Neural cell (in vitro differentiated cells): Measurements from ENCODE around the gene RLF.

ENCODE experiments used
- CTCF ChIP-seq: fragments of 450-650 bp; IDR thresholded peaks from 2 replicates; pipeline ENCODE4 v1.5.1; 2014; ENCODE audit warnings: antibody characterized with exemption, mild to moderate bottlenecking, moderate library complexity; ENCODE audit not compliant: poor library complexity, severe bottlenecking
- EP300 ChIP-seq: fragments of 450-650 bp; conservative IDR thresholded peaks from 2 replicates; pipeline ENCODE4 v1.6.1; 2014; ENCODE audit warnings: antibody characterized with exemption, mild to moderate bottlenecking, moderate library complexity; ENCODE audit not compliant: poor library complexity, severe bottlenecking
- EZH2 ChIP-seq: fragments of 200-600, 300-800 bp; shearing (Covaris generic), sonication (generic); IDR thresholded peaks from 2 replicates; pipeline ENCODE4 v1.6.1; 2014; ENCODE audit warnings: antibody characterized with exemption, low read length, borderline replicate concordance, mild to moderate bottlenecking; ENCODE audit not compliant: insufficient read depth, poor library complexity, severe bottlenecking
- MXI1 ChIP-seq: fragments of 450-650 bp; conservative IDR thresholded peaks from 2 replicates; pipeline ENCODE4 v1.6.1; 2014; ENCODE audit warnings: antibody characterized with exemption, mild to moderate bottlenecking; ENCODE audit not compliant: poor library complexity, severe bottlenecking
- POLR2AphosphoS5 ChIP-seq: IDR thresholded peaks from 2 replicates; pipeline ENCODE4 v1.6.1; 2012
- RAD21 ChIP-seq: fragments of 450-650 bp; conservative IDR thresholded peaks from 2 replicates; pipeline ENCODE4 v1.6.1; 2014; ENCODE audit warnings: antibody characterized with exemption, mild to moderate bottlenecking, moderate library complexity
- REST ChIP-seq: IDR thresholded peaks from 2 replicates; pipeline ENCODE4 v1.6.1; 2012; ENCODE audit warnings: borderline replicate concordance
- SMC3 ChIP-seq: fragments of 450-650 bp; conservative IDR thresholded peaks from 2 replicates; pipeline ENCODE4 v1.6.1; 2014; ENCODE audit warnings: antibody characterized with exemption, mild to moderate bottlenecking, moderate library complexity; ENCODE audit not compliant: poor library complexity
- TAF1 ChIP-seq: IDR thresholded peaks from 2 replicates; pipeline ENCODE4 v1.6.1; 2012; ENCODE audit warnings: low read depth

GRCh38 chr1:40155910-40156309 is 5.3 kb upstream of the RLF start:
- no peak for TF ChIP-seq POLR2AphosphoS5
- TF ChIP-seq EZH2: no peak
- TF ChIP-seq TAF1: no peak
- TF ChIP-seq CTCF: no peak
- TF ChIP-seq REST: no peak
- TF ChIP-seq RAD21: no peak
- TF ChIP-seq SMC3: no peak
- no peak for TF ChIP-seq EP300
- no peak for TF ChIP-seq MXI1
